ENCODE results near the gene TMEM117.

Gene TMEM117

DNA sequence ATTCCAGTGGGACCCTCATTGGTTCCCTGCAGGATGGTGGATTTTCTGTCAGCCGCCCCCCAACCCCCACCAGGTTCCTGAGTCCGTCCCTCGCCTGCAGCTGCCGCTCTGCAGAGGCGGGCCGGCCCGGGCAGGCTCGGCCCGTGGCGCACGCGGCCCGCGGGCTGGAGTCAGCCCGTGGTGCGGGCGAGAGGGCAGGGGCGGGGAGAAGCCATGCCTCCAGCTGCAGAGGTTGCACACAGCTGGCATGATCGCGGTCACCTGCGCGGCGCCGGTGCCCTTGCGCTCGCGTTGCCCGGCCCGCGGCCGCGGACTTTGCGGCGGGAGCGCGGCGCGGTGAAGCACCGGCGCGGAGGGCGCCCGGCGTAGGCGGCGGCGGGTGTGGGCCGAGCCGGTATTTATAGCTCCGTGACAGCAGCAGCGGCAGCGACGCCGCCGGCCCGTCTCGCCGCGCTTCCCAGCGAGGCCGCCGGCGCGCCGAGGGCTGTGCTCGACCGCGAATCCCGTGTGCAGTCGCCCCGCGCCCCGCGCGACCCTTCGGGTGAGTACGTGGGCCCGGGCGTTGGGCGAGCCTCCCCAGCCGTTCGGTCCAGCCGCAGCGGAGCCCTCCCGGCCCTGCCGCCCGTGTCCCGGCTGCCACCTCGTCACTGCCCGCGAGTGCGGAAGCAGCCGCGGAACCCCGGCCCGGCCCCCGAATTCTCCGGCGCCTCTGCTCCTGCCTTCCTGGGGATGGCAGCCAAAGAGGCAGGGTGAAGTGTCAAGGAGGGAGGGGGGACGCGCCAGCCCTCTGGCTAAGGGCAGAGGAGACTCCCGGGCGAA, at the start of gene TMEM117:
TSS of gene TMEM117 (plus strand) at position 426 of the 819 bp plus-strand sequence.
- peak within 1 kb of the TSS; percentile 66 for H3K4me3 ChIP-seq (ENCODE audit: low read depth, low read length)
- no peak for DNase-seq (ENCODE audit: low read depth)

- H3K4me3 ChIP-seq (ENCODE audit: low read depth, low read length): no peak overlapping the region
- DNase-seq (ENCODE audit: low read depth): no peak
Observed at GRCh38 chr12:43786899-43787693, 48.8 kb upstream of the TMEM117 start.

DNA sequence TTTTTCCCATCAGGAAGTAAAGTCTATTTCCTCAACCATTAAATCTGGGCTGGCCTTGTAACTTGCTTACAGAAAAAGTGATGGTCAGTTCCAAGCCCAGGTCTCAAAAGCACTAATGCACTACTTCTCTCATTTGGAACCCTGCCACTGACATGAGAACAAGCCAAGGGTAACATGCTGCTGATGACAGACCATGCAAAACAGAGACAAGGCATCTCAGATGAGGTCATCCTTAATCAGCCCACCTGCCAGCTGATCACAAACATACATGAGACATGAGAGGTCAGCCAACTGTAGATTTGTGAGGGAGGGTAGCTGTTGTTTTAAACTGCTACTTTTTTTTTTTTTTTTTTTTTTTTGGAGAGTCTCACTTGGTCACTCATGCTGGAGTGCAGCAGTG, 45.9 kb upstream of the TMEM117 start:
- peak; percentile 48 for DNase-seq (ENCODE audit: low read depth)

DNA sequence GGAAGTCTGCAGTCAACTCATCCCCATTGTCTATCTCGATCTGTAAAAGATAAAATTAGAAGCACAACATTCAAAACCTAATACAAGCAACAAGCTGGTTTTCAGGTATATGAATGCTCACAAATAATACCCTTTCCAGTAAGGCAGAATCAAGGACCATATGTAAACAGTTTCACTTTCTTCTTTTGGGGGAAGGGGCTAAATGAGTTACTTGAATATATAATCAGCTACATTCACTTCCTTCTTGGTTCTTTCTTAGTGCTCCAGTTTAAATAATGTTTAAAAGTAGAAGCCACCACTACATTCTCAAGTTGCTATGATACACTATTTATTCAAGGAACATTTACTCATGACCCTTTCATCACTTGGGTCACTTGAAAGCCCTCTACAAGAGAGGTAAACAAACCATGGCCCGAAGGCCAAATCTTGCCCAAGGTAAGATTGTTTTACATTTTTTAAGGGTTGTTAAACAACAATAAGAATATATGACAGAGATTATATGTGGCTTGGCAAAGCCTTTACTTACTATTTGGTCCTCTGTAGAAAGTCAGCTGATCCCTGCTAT, 40.1 kb upstream of the TMEM117 start:
- H3K4me3 ChIP-seq (ENCODE audit: low read depth, low read length): no peak overlapping the region
- no peak for DNase-seq (ENCODE audit: low read depth)

More for the DNA sequence above, 45.9 kb upstream of the TMEM117 start:
- H3K4me3 ChIP-seq (ENCODE audit: low read depth, low read length): no peak overlapping the region

- DNase-seq (ENCODE audit: low read depth): no peak
- H3K4me3 ChIP-seq (ENCODE audit: low read depth, low read length): no peak overlapping the region
Observed at GRCh38 chr12:43797561-43798217, 38.2 kb upstream of the TMEM117 start.

- no peak for DNase-seq (ENCODE audit: low read depth)
- H3K4me3 ChIP-seq (ENCODE audit: low read depth, low read length): peak overlapping the region; percentile 90
Observed at GRCh38 chr12:43805149-43805859, 30.6 kb upstream of the TMEM117 start.

DNA sequence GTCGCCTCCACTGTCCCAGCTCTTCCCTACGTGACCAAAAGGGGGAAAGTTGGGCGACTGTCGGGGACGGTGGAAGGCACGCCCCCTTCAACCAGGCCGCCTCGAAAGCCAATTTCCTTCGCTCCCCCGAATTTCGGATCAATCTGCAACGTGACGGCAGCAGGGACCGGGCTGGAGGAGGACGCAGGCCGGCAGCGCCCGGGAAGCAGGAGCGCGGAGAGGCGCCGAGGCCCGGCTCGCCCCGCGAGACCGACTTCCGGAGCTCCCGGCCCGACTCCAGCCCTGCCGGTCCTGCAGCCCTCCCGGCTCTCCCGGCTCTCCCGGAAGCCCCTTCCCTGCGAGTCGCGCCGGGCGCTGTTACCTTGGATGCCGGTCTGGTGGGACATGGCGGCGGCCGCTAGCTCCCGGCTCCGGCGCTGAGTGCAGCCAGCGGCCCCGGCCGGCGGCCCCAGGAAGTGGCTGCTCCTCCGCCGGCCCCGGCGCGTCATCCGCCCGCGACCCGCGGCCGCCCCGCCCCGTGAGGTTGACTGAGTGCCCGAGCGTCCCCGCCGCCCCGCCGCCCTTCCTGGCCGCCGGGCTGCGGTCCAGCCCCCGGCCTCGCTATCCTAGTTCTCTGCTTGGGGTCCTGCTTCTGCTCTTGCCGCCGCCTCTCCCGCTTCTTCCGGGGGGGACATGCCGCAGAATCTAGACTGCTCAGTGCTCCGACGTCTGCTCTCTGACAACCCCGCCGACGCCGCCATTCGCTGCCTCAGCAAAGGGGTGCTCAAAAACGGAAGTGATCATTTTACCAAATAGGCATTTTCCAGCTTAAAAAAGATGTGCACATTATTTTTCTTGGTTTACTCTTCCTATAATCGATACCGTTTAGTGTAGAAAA, 29.8 kb upstream of the TMEM117 start, which contains the start of gene TWF1:
TSS of gene TWF1 (minus strand) at position 458 of the 877 bp plus-strand sequence. CDS start at position 386, 72 bp downstream.
- peak; percentile 33 for DNase-seq (ENCODE audit: low read depth)
- H3K4me3 ChIP-seq (ENCODE audit: low read depth, low read length): peak within 1 kb of the TSS; percentile 90

GRCh38 chr12:43806737-43807072, 29.2 kb upstream of the TMEM117 start:
- no peak for DNase-seq (ENCODE audit: low read depth)
- H3K4me3 ChIP-seq (ENCODE audit: low read depth, low read length): peak overlapping the region; percentile 90

DNA sequence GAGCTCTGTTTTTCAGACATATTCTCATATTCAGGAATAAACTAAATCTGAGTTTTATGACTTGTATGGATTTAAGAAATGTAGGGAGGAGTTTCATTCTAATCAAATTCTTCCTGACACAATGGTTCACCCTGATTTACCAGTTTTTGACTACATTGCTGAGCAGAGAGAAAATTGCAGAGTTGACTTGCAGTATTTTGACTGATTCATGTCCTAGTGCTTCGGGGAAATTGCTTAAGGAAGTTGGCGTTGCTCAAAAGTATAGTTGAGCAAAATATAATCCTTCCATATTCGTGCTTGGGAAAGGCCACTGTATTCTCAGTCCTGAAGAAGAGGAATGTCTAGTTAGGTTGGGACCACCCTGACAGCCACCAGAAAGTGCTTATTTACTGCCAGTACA, 28.5 kb upstream of the TMEM117 start:
- no peak for DNase-seq (ENCODE audit: low read depth)
- H3K4me3 ChIP-seq (ENCODE audit: low read depth, low read length): no peak overlapping the region

GRCh38 chr12:43812057-43812456, 23.8 kb upstream of the TMEM117 start:
- no peak for DNase-seq (ENCODE audit: low read depth)
- no peak overlapping the region for H3K4me3 ChIP-seq (ENCODE audit: low read depth, low read length)

- DNase-seq (ENCODE audit: low read depth): no peak
- no peak overlapping the region for H3K4me3 ChIP-seq (ENCODE audit: low read depth, low read length)
Observed at GRCh38 chr12:43812926-43813325, 23.0 kb upstream of the TMEM117 start.

- H3K4me3 ChIP-seq (ENCODE audit: low read depth, low read length): no peak overlapping the region
- DNase-seq (ENCODE audit: low read depth): no peak
Observed at GRCh38 chr12:43815416-43815815, 20.5 kb upstream of the TMEM117 start.

DNA sequence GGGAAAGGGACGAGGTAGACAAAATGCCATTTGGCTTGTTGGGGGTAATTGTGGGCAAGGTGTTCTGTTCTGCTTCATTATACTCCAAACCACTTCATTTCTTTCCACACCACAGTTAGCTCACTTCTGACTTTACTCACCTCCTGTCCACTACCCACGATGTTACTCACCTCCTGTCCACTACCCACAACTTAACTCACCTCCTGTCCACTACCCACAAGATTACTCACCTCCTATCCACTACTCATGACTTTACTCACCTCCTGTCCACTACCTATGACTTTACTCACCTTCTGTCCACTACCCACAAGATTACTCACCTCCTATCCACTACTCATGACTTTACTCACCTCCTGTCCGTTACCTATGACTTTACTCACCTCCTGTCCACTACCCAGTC, 19.7 kb upstream of the TMEM117 start:
- no peak for DNase-seq (ENCODE audit: low read depth)
- H3K4me3 ChIP-seq (ENCODE audit: low read depth, low read length): no peak overlapping the region

DNA sequence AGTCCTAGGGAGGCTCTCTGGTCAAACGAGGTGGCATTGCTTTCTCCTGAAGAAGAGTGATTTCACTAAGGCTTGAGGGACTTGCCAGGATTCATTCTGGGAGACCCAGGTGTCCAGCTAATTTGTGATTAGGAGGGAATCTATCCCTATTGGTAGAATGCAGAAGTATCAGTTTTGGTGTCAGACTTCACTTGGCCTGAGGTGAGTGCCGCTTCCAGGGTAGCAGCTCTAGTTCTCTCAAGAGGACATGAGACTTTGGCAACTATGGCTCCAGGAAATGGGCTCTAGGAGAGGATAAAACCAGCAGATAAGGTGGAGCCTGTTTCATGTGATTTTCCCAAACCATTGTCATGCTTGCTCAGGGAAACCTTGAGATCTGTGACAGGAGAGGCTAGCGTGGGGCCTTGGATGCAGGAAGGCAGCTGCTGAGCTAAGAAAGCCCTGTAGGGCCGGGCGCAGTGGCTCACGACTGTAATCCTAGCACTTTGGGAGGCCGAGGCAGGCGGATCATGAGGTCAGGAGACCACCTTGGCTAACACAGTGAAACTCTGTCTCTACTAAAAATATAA, 11.6 kb upstream of the TMEM117 start:
- no peak overlapping the region for H3K4me3 ChIP-seq (ENCODE audit: low read depth, low read length)
- DNase-seq (ENCODE audit: low read depth): no peak

DNA sequence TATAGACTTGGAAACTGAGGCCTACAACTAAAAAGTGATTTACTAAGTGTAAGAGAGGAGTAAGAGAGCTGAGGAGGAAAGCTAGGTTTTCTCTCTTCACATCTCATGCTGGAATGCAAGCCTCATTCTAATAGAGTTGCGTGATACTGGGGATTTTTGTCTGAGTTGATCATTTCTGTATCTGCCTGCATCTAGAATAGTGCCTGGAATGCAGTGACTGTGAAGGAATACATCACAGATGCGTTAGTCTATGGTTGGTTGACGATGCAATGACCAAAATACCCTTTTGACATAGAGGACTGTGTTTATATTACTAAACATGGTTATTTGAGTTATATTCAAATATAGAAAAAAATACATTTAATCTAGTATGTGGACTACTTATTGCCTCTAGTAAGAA, 9.2 kb upstream of the TMEM117 start:
- H3K4me3 ChIP-seq (ENCODE audit: low read depth, low read length): no peak overlapping the region
- DNase-seq (ENCODE audit: low read depth): no peak

GRCh38 chr12:43827093-43827492, 8.8 kb upstream of the TMEM117 start:
- H3K4me3 ChIP-seq (ENCODE audit: low read depth, low read length): no peak overlapping the region
- DNase-seq (ENCODE audit: low read depth): no peak

GRCh38 chr12:43832463-43833168, 3.3 kb upstream of the TMEM117 start:
- H3K4me3 ChIP-seq (ENCODE audit: low read depth, low read length): no peak overlapping the region
- DNase-seq (ENCODE audit: low read depth): no peak
